WTC11 (cell line): ENCODE measurements around the gene KHK. TPM values are rescaled to one million over a fixed set of nuclear protein-coding genes. Genes with fewer than 3 reads are reported as not detected.

ENCODE experiments used
- ATAC-seq: fragments of 200-7000 bp; cut with Tn5 transposase; 2 replicates; pipeline ENCODE4 v1.10.0; 2021; ENCODE audit warnings: mild to moderate bottlenecking, moderate library complexity
- CTCF ChIA-PET: fragments of 300-600 bp; sonication (Branson Sonifier 250); formaldehyde crosslinking; loops from one replicate; lab custom pipeline; 2021; ENCODE audit warnings: antibody characterized with exemption; lab: Charles Lee
- POLR2A ChIA-PET: fragments of 350-600 bp; sonication (Branson Sonifier 250); formaldehyde crosslinking; loops from one replicate; lab custom pipeline; 2021; ENCODE audit warnings: antibody characterized with exemption; lab: Charles Lee
- DNase-seq: peaks from one replicate; pipeline ENCODE4 v3.0.0; 2021; ENCODE audit warnings: low spot score
- H3K27ac Mint-ChIP-seq: 2 replicates; pipeline ENCODE4 v1.8.0; 2021; ENCODE audit warnings: mixed read lengths
- H3K27me3 Mint-ChIP-seq: 2 replicates; pipeline ENCODE4 v1.8.0; 2021; ENCODE audit warnings: low read depth, mild to moderate bottlenecking, moderate library complexity, mixed read lengths
- H3K36me3 Mint-ChIP-seq: 2 replicates; pipeline ENCODE4 v1.8.0; 2021; ENCODE audit warnings: mixed read lengths
- H3K4me1 Mint-ChIP-seq: 2 replicates; pipeline ENCODE4 v1.8.0; 2022; ENCODE audit warnings: mixed read lengths
- H3K4me3 Mint-ChIP-seq: 2 replicates; pipeline ENCODE4 v1.8.0; 2021; ENCODE audit warnings: mild to moderate bottlenecking, moderate library complexity, mixed read lengths
- H3K9me3 Mint-ChIP-seq: 2 replicates; pipeline ENCODE4 v1.8.0; 2021; ENCODE audit warnings: mixed read lengths
- ATF1 ChIP-seq: sonication (generic); formaldehyde crosslinking; IDR thresholded peaks from 2 replicates; pipeline ENCODE4 v1.8.1; 2023; ENCODE audit warnings: mild to moderate bottlenecking, moderate library complexity, missing genetic modification reagents
- CBFB ChIP-seq: sonication (generic); formaldehyde crosslinking; IDR thresholded peaks from 2 replicates; pipeline ENCODE4 v1.8.1; 2022; ENCODE audit warnings: mild to moderate bottlenecking, low read depth, missing genetic modification reagents
- ESRRA ChIP-seq: sonication (generic); formaldehyde crosslinking; IDR thresholded peaks from 2 replicates; pipeline ENCODE4 v1.8.1; 2022; ENCODE audit warnings: mild to moderate bottlenecking, missing genetic modification reagents, borderline replicate concordance
- FOXP1 ChIP-seq: sonication (generic); formaldehyde crosslinking; IDR thresholded peaks from 2 replicates; pipeline ENCODE4 v1.8.0; 2022; ENCODE audit warnings: missing genetic modification reagents, mild to moderate bottlenecking, moderate library complexity, borderline replicate concordance
- GTF2I ChIP-seq: fragments of 250-450 bp; sonication (Bioruptor Pico); conservative IDR thresholded peaks from 2 replicates; pipeline ENCODE4 v1.4.0; 2021; ENCODE audit warnings: mild to moderate bottlenecking
- JAZF1 ChIP-seq: fragments of 250-450 bp; sonication (Bioruptor Pico); IDR thresholded peaks from 2 replicates; pipeline ENCODE4 v1.9.0; 2021; ENCODE audit warnings: moderate library complexity, mild to moderate bottlenecking, inconsistent platforms
- JUN ChIP-seq: sonication (generic); formaldehyde crosslinking; IDR thresholded peaks from 2 replicates; pipeline ENCODE4 v1.8.0; 2023; ENCODE audit warnings: mild to moderate bottlenecking, missing genetic modification reagents
- KAT7 ChIP-seq: sonication (generic); formaldehyde crosslinking; IDR thresholded peaks from 2 replicates; pipeline ENCODE4 v1.8.1; 2023; ENCODE audit warnings: missing genetic modification reagents, mild to moderate bottlenecking, borderline replicate concordance
- MYBL2 ChIP-seq: sonication (generic); formaldehyde crosslinking; IDR thresholded peaks from 2 replicates; pipeline ENCODE4 v1.8.1; 2023; ENCODE audit warnings: mild to moderate bottlenecking, moderate library complexity, missing genetic modification reagents
- NFATC4 ChIP-seq: fragments of 250-450 bp; sonication (Bioruptor Pico); IDR thresholded peaks from 2 replicates; pipeline ENCODE4 v1.9.0; 2021; ENCODE audit warnings: mild to moderate bottlenecking
- NFE2L1 ChIP-seq: sonication (generic); formaldehyde crosslinking; IDR thresholded peaks from 2 replicates; pipeline ENCODE4 v1.8.1; 2023; ENCODE audit warnings: missing genetic modification reagents
- NR1H2 ChIP-seq: sonication (generic); formaldehyde crosslinking; IDR thresholded peaks from 2 replicates; pipeline ENCODE4 v1.9.0; 2021; ENCODE audit warnings: mild to moderate bottlenecking, moderate library complexity, missing genetic modification reagents
- NR2C2 ChIP-seq: sonication (generic); formaldehyde crosslinking; IDR thresholded peaks from 2 replicates; pipeline ENCODE4 v1.8.0; 2022; ENCODE audit warnings: mild to moderate bottlenecking, missing genetic modification reagents
- NR3C1 ChIP-seq: sonication (generic); formaldehyde crosslinking; conservative IDR thresholded peaks from 2 replicates; pipeline ENCODE4 v1.8.1; 2023; ENCODE audit warnings: low read depth, mild to moderate bottlenecking, missing genetic modification reagents
- RELA ChIP-seq: sonication (generic); formaldehyde crosslinking; IDR thresholded peaks from 2 replicates; pipeline ENCODE4 v1.8.1; 2022; ENCODE audit warnings: missing genetic modification reagents, mild to moderate bottlenecking, borderline replicate concordance
- SP1 ChIP-seq: sonication (generic); formaldehyde crosslinking; conservative IDR thresholded peaks from 2 replicates; pipeline ENCODE4 v1.8.1; 2022; ENCODE audit warnings: missing genetic modification reagents
- TCF7 ChIP-seq: sonication (generic); formaldehyde crosslinking; IDR thresholded peaks from 2 replicates; pipeline ENCODE4 v1.8.0; 2022; ENCODE audit warnings: mild to moderate bottlenecking, low read depth, missing genetic modification reagents, moderate library complexity
- TP53 ChIP-seq: sonication (generic); formaldehyde crosslinking; IDR thresholded peaks from 2 replicates; pipeline ENCODE4 v1.8.1; 2023; ENCODE audit warnings: mild to moderate bottlenecking, missing genetic modification reagents
- ZNF219 ChIP-seq: sonication (generic); formaldehyde crosslinking; IDR thresholded peaks from 2 replicates; pipeline ENCODE4 v1.8.0; 2023; ENCODE audit warnings: missing genetic modification reagents, mild to moderate bottlenecking, borderline replicate concordance
- ZNF232 ChIP-seq: sonication (generic); formaldehyde crosslinking; IDR thresholded peaks from 2 replicates; pipeline ENCODE4 v1.8.0; 2022; ENCODE audit warnings: mild to moderate bottlenecking, missing genetic modification reagents
- total RNA-seq: library from RNA; stranded (reverse); gene quantifications from 3 replicates; pipeline ENCODE4 v1.2.3, GENCODE V29; 2021
- TF ChIP-seq, protein P1 (sequence below): fragments of 250-450 bp; sonication (Bioruptor Pico); IDR thresholded peaks from 2 replicates; pipeline ENCODE4 v1.9.0; 2021; ENCODE audit warnings: mild to moderate bottlenecking
- TF ChIP-seq, protein P2 (sequence below): sonication (generic); formaldehyde crosslinking; IDR thresholded peaks from 2 replicates; pipeline ENCODE4 v1.8.1; 2022; ENCODE audit warnings: mild to moderate bottlenecking, missing genetic modification reagents, moderate library complexity, borderline replicate concordance
- TF ChIP-seq, protein P3 (sequence below): fragments of 200-600 bp; IDR thresholded peaks from 2 replicates; pipeline ENCODE4 v1.8.0; 2022; ENCODE audit warnings: antibody characterized with exemption
- TF ChIP-seq, protein P4 (sequence below): sonication (generic); formaldehyde crosslinking; IDR thresholded peaks from 2 replicates; pipeline ENCODE4 v1.8.1; 2022; ENCODE audit warnings: low read depth, mild to moderate bottlenecking, moderate library complexity, missing genetic modification reagents, borderline replicate concordance
- TF ChIP-seq, protein P5 (sequence below): fragments of 250-450 bp; sonication (Bioruptor Pico); IDR thresholded peaks from 2 replicates; pipeline ENCODE4 v1.8.0; 2021; ENCODE audit warnings: mild to moderate bottlenecking
- TF ChIP-seq, protein P6 (sequence below): sonication (generic); formaldehyde crosslinking; IDR thresholded peaks from 2 replicates; pipeline ENCODE4 v1.8.0; 2022; ENCODE audit warnings: mild to moderate bottlenecking, missing genetic modification reagents

KHK gene
- total RNA-seq, 1 experiment from 2014 or later: 17.4 TPM

DNA sequence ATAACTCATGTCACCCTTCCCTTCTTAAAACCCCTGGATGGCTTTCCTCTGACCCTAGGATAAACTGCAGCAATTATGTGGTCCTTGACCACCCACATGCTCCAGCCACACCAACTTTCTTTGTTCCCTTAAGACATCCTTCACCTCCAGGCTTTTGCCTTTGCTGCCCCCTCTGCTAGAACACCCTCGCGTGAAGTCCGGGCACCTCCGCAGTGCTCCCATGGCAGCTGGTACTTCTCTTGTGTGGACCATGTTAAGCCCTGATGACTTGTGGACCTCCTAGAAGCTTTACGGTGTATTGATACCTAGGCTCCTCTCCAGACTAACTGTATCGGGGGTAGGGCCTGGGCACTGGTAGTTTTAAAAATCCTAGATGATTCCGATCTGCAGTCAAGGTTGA, 36.2 kb downstream of the KHK start:
- peaks cover 69% of the 10 kb centered on the region for H3K27me3 Mint-ChIP-seq
- ChIA-PET CTCF (interaction anchor here (1.1 to 3.1 kb wide), 6 partner anchors 8 to 157 kb away, joined by 3 to 33 read pairs (median 8); partner anchors contain the start of genes KHK and PREB), POLR2A (interaction anchor here (0.7 kb wide), 1 partner anchor 185 kb away, joined by 3 read pairs; the partner anchor contains the start of gene UCN)
- peak overlapping the region; percentile 84 for H3K4me3 Mint-ChIP-seq
- H3K4me1 Mint-ChIP-seq: peaks cover 21% of the 10 kb centered on the region; the same call in 1 of the 2 replicates
- H3K36me3 Mint-ChIP-seq: no peaks in the 10 kb centered on the region
- H3K27ac Mint-ChIP-seq: no peak overlapping the region
- TF ChIP-seq NFATC4 (CRISPR knock-in tag) (no peak), ESRRA (CRISPR knock-in tag) (no peak), JUN (no peak), RELA (CRISPR knock-in tag) (no peak), ATF1 (CRISPR knock-in tag) (no peak), GTF2I (CRISPR knock-in tag) (no peak), ZNF219 (no peak), NR2C2 (no peak), KAT7 (CRISPR knock-in tag) (no peak), ZNF232 (CRISPR knock-in tag) (no peak)
- TF ChIP-seq, protein P1, sequence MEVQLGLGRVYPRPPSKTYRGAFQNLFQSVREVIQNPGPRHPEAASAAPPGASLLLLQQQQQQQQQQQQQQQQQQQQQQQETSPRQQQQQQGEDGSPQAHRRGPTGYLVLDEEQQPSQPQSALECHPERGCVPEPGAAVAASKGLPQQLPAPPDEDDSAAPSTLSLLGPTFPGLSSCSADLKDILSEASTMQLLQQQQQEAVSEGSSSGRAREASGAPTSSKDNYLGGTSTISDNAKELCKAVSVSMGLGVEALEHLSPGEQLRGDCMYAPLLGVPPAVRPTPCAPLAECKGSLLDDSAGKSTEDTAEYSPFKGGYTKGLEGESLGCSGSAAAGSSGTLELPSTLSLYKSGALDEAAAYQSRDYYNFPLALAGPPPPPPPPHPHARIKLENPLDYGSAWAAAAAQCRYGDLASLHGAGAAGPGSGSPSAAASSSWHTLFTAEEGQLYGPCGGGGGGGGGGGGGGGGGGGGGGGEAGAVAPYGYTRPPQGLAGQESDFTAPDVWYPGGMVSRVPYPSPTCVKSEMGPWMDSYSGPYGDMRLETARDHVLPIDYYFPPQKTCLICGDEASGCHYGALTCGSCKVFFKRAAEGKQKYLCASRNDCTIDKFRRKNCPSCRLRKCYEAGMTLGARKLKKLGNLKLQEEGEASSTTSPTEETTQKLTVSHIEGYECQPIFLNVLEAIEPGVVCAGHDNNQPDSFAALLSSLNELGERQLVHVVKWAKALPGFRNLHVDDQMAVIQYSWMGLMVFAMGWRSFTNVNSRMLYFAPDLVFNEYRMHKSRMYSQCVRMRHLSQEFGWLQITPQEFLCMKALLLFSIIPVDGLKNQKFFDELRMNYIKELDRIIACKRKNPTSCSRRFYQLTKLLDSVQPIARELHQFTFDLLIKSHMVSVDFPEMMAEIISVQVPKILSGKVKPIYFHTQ (CRISPR knock-in tag): no peak
- TF ChIP-seq, protein P2, sequence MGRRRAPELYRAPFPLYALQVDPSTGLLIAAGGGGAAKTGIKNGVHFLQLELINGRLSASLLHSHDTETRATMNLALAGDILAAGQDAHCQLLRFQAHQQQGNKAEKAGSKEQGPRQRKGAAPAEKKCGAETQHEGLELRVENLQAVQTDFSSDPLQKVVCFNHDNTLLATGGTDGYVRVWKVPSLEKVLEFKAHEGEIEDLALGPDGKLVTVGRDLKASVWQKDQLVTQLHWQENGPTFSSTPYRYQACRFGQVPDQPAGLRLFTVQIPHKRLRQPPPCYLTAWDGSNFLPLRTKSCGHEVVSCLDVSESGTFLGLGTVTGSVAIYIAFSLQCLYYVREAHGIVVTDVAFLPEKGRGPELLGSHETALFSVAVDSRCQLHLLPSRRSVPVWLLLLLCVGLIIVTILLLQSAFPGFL: no peak
- TF ChIP-seq, protein P3, sequence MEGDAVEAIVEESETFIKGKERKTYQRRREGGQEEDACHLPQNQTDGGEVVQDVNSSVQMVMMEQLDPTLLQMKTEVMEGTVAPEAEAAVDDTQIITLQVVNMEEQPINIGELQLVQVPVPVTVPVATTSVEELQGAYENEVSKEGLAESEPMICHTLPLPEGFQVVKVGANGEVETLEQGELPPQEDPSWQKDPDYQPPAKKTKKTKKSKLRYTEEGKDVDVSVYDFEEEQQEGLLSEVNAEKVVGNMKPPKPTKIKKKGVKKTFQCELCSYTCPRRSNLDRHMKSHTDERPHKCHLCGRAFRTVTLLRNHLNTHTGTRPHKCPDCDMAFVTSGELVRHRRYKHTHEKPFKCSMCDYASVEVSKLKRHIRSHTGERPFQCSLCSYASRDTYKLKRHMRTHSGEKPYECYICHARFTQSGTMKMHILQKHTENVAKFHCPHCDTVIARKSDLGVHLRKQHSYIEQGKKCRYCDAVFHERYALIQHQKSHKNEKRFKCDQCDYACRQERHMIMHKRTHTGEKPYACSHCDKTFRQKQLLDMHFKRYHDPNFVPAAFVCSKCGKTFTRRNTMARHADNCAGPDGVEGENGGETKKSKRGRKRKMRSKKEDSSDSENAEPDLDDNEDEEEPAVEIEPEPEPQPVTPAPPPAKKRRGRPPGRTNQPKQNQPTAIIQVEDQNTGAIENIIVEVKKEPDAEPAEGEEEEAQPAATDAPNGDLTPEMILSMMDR: no peak
- TF ChIP-seq, protein P4, sequence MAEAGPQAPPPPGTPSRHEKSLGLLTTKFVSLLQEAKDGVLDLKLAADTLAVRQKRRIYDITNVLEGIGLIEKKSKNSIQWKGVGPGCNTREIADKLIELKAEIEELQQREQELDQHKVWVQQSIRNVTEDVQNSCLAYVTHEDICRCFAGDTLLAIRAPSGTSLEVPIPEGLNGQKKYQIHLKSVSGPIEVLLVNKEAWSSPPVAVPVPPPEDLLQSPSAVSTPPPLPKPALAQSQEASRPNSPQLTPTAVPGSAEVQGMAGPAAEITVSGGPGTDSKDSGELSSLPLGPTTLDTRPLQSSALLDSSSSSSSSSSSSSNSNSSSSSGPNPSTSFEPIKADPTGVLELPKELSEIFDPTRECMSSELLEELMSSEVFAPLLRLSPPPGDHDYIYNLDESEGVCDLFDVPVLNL (CRISPR knock-in tag): no peak
- TF ChIP-seq, protein P5, sequence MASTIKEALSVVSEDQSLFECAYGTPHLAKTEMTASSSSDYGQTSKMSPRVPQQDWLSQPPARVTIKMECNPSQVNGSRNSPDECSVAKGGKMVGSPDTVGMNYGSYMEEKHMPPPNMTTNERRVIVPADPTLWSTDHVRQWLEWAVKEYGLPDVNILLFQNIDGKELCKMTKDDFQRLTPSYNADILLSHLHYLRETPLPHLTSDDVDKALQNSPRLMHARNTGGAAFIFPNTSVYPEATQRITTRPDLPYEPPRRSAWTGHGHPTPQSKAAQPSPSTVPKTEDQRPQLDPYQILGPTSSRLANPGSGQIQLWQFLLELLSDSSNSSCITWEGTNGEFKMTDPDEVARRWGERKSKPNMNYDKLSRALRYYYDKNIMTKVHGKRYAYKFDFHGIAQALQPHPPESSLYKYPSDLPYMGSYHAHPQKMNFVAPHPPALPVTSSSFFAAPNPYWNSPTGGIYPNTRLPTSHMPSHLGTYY: no peak
- H3K9me3 Mint-ChIP-seq: no peaks in the 10 kb centered on the region
- DNase-seq (no peak), ATAC-seq (no peak)

DNA sequence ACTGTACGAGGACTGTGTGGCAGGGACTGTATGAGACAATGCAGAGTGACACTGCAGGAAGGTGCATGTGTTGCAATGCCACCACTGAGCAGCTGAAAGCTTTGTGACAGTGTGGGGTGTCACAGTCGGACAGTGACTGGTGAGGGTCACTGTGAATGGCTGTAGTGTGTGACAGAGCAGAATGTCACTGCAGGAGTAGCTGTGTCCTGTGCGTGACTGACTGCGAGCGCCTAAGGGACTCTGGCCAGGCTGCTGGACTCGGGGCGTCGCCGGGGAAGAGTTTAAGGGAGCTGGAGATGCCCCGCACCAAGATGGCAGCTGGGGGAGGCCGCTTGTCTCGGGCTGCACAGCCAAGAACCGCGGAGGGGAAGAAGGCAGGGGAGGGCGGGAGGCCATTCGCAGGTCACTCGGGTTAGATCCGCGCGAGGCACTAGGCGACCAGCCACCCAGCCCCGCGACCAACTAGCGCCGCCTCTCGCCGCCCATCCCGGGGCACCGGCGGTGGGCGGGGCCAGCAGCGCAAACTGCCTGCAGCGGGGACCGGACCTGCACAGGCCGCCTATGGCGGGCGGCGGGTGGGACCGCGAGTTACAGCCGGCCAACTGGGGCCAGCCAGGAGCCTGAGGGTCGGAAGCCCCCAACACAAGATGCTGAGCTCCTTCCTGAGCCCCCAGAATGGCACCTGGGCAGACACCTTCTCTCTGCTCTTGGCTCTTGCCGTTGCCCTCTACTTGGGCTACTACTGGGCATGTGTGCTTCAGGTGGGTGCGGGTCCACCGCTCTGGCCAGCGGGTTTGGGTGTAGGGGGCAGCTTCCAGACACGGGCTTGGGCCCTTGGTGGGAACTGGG, 37.0 kb downstream of the KHK start, which contains the start of gene ABHD1:
ABHD1 (plus strand) TSS at position 514 of the 849 bp plus-strand sequence; CDS start at position 648, 134 bp downstream.
- DNase-seq (peak; percentile 71), ATAC-seq (peak; percentile 84)
- H3K27ac Mint-ChIP-seq: no peak within 1 kb of the TSS
- H3K36me3 Mint-ChIP-seq: no peaks in the 10 kb centered on the region
- ChIA-PET CTCF (interaction anchor here (0.9 to 3.1 kb wide), 9 partner anchors 9 to 158 kb away, joined by 3 to 33 read pairs (median 4); partner anchors contain the start of genes KHK, PREB and TRIM54), POLR2A (interaction anchor here (0.7 to 1.6 kb wide), 3 partner anchors 10 to 185 kb away, joined by 3 to 9 read pairs (median 4); partner anchors contain the start of genes PREB and UCN)
- peaks cover 16% of the 10 kb centered on the region; the same call in 1 of the 2 replicates for H3K4me1 Mint-ChIP-seq
- H3K27me3 Mint-ChIP-seq: peaks cover 62% of the 10 kb centered on the region
- H3K4me3 Mint-ChIP-seq: peak within 1 kb of the TSS; percentile 84
- no peaks in the 10 kb centered on the region for H3K9me3 Mint-ChIP-seq
- TF ChIP-seq TP53 (CRISPR knock-in tag) (no peak), MYBL2 (CRISPR knock-in tag) (0 out of 2 replicates have a peak, but pooled peaks have one; percentile 54), NFE2L1 (CRISPR knock-in tag) (0 out of 2 replicates have a peak, but pooled peaks have one; percentile 45), FOXP1 (CRISPR knock-in tag) (0 out of 2 replicates have a peak, but pooled peaks have one; percentile 36), CBFB (CRISPR knock-in tag) (no peak), NR1H2 (CRISPR knock-in tag) (no peak), NR3C1 (no peak), TCF7 (0 out of 2 replicates have a peak, but pooled peaks have one; percentile 52), SP1 (CRISPR knock-in tag) (peak; percentile 74), JAZF1 (CRISPR knock-in tag) (no peak)
- TF ChIP-seq, protein P6, sequence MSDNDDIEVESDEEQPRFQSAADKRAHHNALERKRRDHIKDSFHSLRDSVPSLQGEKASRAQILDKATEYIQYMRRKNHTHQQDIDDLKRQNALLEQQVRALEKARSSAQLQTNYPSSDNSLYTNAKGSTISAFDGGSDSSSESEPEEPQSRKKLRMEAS: peak; percentile 29; the same call in 1 of the 2 replicates
